Measurements from ENCODE around the gene PAOX.

PAOX gene

GRCh38 chr10:133440633-133441285 lies 61.7 kb downstream of the PAOX start:
- no peak for DNase-seq
